Peyer's patch (tissue), 4 donors: Measurements from ENCODE around the gene GRID2. TPM values are rescaled to one million over a fixed set of nuclear protein-coding genes. Genes with fewer than 3 reads are reported as not detected.

Experiments
- DNase-seq, 3 donors: peaks; one replicate each; pipeline ENCODE4 v3.0.0-alpha.2; 2017 to 2019
- H3K27ac ChIP-seq, 4 donors: fragments of 200-600 bp; sonication (generic); one replicate each; pipeline ENCODE4 v1.5.1; 2016 to 2019
- H3K27me3 ChIP-seq, 2 donors: fragments of 200-600 bp; sonication (generic); one replicate each; pipeline ENCODE4 v1.5.1; 2019
- H3K36me3 ChIP-seq, 3 donors: fragments of 200-600 bp; sonication (generic); one replicate each; pipeline ENCODE4 v1.5.1; 2016 to 2019
- H3K4me1 ChIP-seq, 4 donors: fragments of 200-600 bp; sonication (generic); one replicate each; pipeline ENCODE4 v1.5.1; 2016 to 2019
- H3K4me3 ChIP-seq, 4 donors: fragments of 200-600 bp; sonication (generic); 1 replicate in 3 of 4; 2 replicates in 1 of 4; pipeline ENCODE4 v1.5.1; 2016 to 2019; ENCODE audit warnings: mild to moderate bottlenecking in 1 of 4
- H3K9me3 ChIP-seq, 4 donors: fragments of 200-600 bp; sonication (generic); one replicate each; pipeline ENCODE4 v1.5.1; 2016 to 2019; ENCODE audit warnings: mild to moderate bottlenecking in 1 of 4
- CTCF ChIP-seq, 6 experiments: fragments of 450-650 bp in 4 of 6; fragments of 200-600 bp in 2 of 6; sonication (generic) in 1 of 6; IDR thresholded peaks; one replicate each; pipeline ENCODE4 v1.5.1; 2017 to 2019; ENCODE audit warnings: antibody characterized with exemption in 6 of 6, mild to moderate bottlenecking in 3 of 6, moderate library complexity in 1 of 6
- POLR2A ChIP-seq, 2 donors: fragments of 450-650 bp; IDR thresholded peaks; one replicate each; pipeline ENCODE4 v1.5.1; 2017; ENCODE audit warnings: antibody characterized with exemption in 2 of 2, mild to moderate bottlenecking in 2 of 2, moderate library complexity in 2 of 2
- total RNA-seq, 4 donors: library from RNA; depleted of rRNA; stranded (reverse); fragments of >200 nt; gene quantifications; one replicate each; pipeline ENCODE4 v1.1.0, GENCODE V29; 2016

Gene GRID2
- total RNA-seq, 4 donors from 2014 or later, result 0.54 TPM; not detected in 3

GRCh38 chr4:92501456-92501855 lies 197.7 kb downstream of the GRID2 start:
- TF ChIP-seq CTCF (IDR thresholded peaks at IDR 0.05), result no peak
- no peak for TF ChIP-seq POLR2A (IDR thresholded peaks at IDR 0.05)
- no peak overlapping the region for H3K27ac ChIP-seq
- no peaks in the 10 kb centered on the region for H3K9me3 ChIP-seq
- no peak overlapping the region for H3K4me3 ChIP-seq
- H3K36me3 ChIP-seq, result no peaks in the 10 kb centered on the region
- DNase-seq, result no peak
- H3K27me3 ChIP-seq, result no peaks in the 10 kb centered on the region
- no peaks in the 10 kb centered on the region for H3K4me1 ChIP-seq

GRCh38 chr4:92506933-92507332 lies 203.2 kb downstream of the GRID2 start:
- H3K9me3 ChIP-seq, result no peaks in the 10 kb centered on the region
- DNase-seq, result no peak
- no peaks in the 10 kb centered on the region for H3K4me1 ChIP-seq
- no peak for TF ChIP-seq CTCF (IDR thresholded peaks at IDR 0.05)
- no peak for TF ChIP-seq POLR2A (IDR thresholded peaks at IDR 0.05)
- no peaks in the 10 kb centered on the region for H3K27me3 ChIP-seq
- H3K4me3 ChIP-seq, result no peak overlapping the region
- no peak overlapping the region for H3K27ac ChIP-seq
- no peaks in the 10 kb centered on the region for H3K36me3 ChIP-seq

- no peaks in the 10 kb centered on the region for H3K27me3 ChIP-seq
- no peaks in the 10 kb centered on the region for H3K4me1 ChIP-seq
- H3K36me3 ChIP-seq, result no peaks in the 10 kb centered on the region
- H3K9me3 ChIP-seq, result no peaks in the 10 kb centered on the region
- DNase-seq, result no peak
- H3K4me3 ChIP-seq, result no peak overlapping the region
- no peak overlapping the region for H3K27ac ChIP-seq
- TF ChIP-seq POLR2A (IDR thresholded peaks at IDR 0.05), result no peak
- TF ChIP-seq CTCF (IDR thresholded peaks at IDR 0.05), result no peak
Measured at GRCh38 chr4:92514627-92515026, 210.9 kb downstream of the GRID2 start.

- no peak for DNase-seq
- Histone ChIP-seq H3K27me3 (no peaks in the 10 kb centered on the region), H3K36me3 (no peaks in the 10 kb centered on the region), H3K4me3 (no peak overlapping the region), H3K9me3 (no peaks in the 10 kb centered on the region), H3K4me1 (no peaks in the 10 kb centered on the region), H3K27ac (no peak overlapping the region)
- TF ChIP-seq CTCF (IDR thresholded peaks at IDR 0.05) (no peak), POLR2A (IDR thresholded peaks at IDR 0.05) (no peak)
Measured at GRCh38 chr4:92516450-92516849, 212.7 kb downstream of the GRID2 start.

GRCh38 chr4:92519727-92520126 lies 216.0 kb downstream of the GRID2 start:
- no peaks in the 10 kb centered on the region for H3K4me1 ChIP-seq
- no peak for DNase-seq
- no peak overlapping the region for H3K4me3 ChIP-seq
- no peaks in the 10 kb centered on the region for H3K27me3 ChIP-seq
- no peak for TF ChIP-seq CTCF (IDR thresholded peaks at IDR 0.05)
- TF ChIP-seq POLR2A (IDR thresholded peaks at IDR 0.05), result no peak
- H3K27ac ChIP-seq, result no peak overlapping the region
- H3K9me3 ChIP-seq, result no peaks in the 10 kb centered on the region
- H3K36me3 ChIP-seq, result no peaks in the 10 kb centered on the region

- no peak for DNase-seq
- Histone ChIP-seq H3K4me3 (no peak overlapping the region), H3K9me3 (no peaks in the 10 kb centered on the region), H3K27ac (no peak overlapping the region), H3K27me3 (no peaks in the 10 kb centered on the region), H3K4me1 (no peaks in the 10 kb centered on the region), H3K36me3 (no peaks in the 10 kb centered on the region)
- TF ChIP-seq POLR2A (IDR thresholded peaks at IDR 0.05) (no peak), CTCF (IDR thresholded peaks at IDR 0.05) (no peak)
Measured at GRCh38 chr4:92520563-92520962, 216.8 kb downstream of the GRID2 start.
